ENCODE measurements around the gene TACC2.

DNA sequence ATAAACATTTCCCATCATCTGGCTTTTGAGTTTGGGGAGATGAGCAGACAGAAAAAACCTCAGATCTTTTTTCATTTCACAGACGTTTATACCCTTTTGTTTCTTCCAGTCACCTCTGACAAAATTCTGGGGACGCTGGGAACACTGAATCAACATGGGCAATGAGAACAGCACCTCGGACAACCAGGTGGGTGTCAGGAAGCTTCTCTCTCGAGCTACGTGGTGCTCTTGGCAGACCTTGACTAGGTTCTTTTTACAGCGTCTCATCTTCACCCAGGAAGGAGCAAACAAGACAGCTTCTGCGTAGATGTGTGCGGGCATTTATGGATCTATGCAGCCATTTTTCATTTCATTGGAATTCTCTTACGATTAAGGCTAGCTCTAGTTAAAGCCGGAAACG is 32.9 kb downstream of the TACC2 start:
- TF ChIP-seq, protein P1, sequence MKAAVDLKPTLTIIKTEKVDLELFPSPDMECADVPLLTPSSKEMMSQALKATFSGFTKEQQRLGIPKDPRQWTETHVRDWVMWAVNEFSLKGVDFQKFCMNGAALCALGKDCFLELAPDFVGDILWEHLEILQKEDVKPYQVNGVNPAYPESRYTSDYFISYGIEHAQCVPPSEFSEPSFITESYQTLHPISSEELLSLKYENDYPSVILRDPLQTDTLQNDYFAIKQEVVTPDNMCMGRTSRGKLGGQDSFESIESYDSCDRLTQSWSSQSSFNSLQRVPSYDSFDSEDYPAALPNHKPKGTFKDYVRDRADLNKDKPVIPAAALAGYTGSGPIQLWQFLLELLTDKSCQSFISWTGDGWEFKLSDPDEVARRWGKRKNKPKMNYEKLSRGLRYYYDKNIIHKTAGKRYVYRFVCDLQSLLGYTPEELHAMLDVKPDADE (IDR thresholded peaks at IDR 0.05) = no peak
- no peak for TF ChIP-seq CTCF (conservative IDR thresholded peaks at IDR 0.05; ENCODE audit: low read depth in 2 of 2)
